HG02623 (cell line): Measurements from ENCODE around the gene POPDC2.

Experiments used
- ATAC-seq: cut with Tn5 transposase; IDR thresholded peaks from one replicate; pipeline ENCODE4 v1.9.1; 2021; ENCODE audit warnings: moderate library complexity; ENCODE audit not compliant: unreplicated experiment

The POPDC2 gene

GRCh38 chr3:119672776-119673175 is 12.4 kb upstream of the POPDC2 start:
- no peak for ATAC-seq

DNA sequence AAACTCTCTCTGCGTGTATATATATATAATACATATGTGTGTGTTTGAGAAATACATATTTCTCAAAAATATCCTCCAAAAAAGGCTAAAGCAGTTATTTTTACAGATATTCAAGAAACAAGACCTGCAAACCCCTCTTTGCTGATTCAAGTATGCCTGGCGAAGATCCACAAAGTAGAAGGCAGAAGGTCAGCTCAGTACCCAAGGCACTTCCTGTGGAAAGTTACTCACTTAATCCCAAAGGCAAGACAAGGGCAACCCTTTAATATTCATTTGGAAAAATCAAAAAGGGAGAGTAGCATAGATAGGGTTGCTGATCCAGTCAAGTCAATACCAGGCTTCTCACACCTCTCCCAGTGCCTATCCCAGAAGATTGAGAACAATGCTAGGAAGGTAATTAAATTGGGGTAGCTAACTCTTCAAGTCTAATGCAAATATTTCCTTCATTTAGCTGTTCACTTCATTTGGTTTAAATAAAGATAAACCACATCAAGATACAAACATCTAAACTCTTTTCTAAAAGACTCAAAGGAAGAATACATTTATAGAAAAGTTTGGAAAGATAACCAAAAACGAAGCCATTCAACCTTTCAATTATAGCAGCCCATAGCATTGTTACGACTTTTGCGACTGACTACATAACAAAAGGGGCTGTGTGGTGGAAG is 9.6 kb upstream of the POPDC2 start:
- ATAC-seq = no peak

- no peak for ATAC-seq
Measured at GRCh38 chr3:119665954-119666559, 5.7 kb upstream of the POPDC2 start.

- ATAC-seq = no peak
Measured at GRCh38 chr3:119664850-119665379, 4.5 kb upstream of the POPDC2 start.

GRCh38 chr3:119664370-119664769 is 4.0 kb upstream of the POPDC2 start:
- ATAC-seq = no peak

GRCh38 chr3:119663885-119664284 is 3.5 kb upstream of the POPDC2 start:
- no peak for ATAC-seq

- ATAC-seq = no peak
Measured at GRCh38 chr3:119662604-119663373, 2.4 kb upstream of the POPDC2 start.

DNA sequence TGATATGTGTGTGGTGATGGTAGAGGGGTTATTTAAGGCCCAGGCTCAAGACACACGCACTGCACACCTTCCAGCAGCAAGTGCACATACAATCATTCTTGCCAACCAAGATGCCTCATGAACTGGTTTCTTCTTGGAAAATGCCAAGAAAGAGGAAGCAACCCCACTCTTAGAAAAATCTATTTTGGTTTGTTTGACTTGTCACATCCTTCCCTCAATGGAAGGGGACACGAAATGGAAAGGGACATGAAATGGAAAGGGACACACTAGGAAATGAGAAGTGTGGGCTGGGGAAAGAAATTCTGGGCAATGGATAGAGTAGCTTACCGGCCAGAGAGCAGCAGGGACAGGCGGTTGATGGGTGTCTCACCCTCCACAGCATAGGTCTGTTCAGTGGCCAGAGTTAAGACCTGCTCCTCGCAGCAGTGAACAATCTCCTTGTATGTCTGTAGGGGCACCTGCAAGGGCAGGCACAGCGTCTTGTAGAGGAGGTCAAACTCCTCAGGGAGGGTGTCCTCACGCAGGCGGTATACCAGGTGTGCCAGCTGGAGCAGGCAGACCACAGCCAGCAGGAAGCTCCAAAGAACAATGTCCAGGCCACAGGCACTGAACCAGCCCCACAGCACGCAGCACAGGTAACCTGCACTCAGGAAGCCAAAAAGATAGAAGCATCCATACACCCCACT is 640 bp downstream of the POPDC2 start:
- no peak for ATAC-seq

DNA sequence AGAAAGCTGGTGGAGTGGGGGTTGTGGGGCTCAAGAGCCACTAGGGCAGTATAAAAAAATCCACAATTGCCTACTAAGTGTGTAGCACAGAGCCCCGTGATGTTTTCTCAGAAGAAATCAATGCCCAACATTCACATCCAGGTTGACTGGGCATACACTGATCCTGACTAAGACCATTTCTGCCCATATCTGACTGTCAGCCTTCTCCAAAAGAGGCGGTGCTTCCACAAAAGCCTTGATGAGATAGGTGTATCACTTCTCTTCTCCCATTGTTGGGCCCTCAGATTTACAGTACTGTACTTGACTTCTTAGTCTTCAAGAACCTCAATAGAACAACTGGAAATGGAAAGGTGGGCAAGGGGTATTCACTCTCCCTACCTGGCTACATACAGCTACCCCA is 1.4 kb downstream of the POPDC2 start:
- ATAC-seq = no peak

DNA sequence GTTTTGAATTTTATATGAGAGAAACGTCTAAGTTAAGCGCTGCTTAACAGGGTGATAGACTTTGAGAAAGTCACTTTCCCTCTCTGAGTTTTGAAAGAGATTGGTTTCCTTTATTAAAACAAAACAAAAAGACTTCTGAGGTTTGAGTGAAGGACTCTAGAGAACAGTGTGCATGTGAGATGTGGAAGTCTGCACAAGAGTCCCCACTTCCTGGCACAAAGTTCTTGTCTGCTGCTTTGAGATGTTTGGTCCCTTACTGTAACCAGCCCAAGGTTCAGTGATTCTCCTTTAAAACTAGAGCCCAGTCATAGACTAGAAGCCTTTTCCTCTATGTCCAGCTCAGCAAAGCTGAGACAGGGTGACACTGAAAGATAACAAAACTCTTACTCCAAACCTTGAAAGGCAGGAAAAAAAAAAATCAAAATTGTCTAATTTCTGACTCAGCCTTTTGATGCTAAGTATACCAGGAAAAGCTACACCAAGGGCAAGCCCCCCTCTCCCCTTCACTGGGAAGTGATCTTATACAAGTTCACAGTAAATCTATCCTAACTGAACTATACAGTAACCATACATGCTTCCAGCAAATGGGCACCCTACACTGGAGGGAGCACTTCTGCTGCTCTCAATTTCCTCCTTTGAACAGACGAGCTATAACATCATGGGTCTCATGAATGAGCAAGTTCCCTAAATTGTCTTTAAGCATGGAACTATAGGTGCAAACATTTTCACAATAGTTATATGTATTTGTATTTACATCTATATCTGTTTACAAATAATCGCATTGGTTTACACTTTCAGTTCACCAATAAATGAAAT is 2.3 kb downstream of the POPDC2 start:
- peak; percentile 61 for ATAC-seq

GRCh38 chr3:119653876-119654275 is 6.5 kb downstream of the POPDC2 start:
- no peak for ATAC-seq

DNA sequence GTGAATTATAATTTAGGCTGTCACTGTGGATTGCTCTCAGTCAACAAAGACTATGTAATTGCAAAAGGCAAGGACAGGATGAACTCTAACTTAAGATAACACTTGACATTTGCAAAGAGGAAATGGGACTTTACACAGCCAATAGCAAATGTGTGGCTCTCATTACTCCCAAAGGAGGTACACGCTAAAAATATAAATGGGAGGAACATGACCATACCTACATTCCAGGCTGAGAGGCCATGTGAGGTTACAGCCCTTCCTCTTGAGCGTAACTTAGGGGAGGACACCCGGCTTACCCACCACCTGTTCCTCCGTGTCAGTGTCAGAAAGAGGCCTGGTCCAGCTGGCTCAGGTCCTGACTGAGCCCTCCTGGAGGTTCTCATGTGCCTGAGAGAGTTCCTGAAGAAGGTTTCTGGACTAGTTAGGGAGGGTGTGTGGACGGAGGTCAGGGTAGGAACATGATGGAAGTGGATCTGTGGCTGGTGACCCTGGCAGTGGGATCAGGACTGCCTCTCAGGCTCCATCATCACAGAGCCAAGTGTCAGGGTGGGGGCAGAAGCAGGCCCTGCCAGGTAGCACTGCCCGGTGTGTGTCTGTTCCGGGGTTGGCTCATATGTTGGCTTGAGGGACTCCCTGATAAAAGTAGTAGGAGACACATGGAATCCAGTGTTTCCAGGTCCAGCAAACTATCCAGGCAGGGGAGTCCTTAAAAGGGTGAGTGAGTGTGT is 7.9 kb downstream of the POPDC2 start:
- ATAC-seq = no peak

DNA sequence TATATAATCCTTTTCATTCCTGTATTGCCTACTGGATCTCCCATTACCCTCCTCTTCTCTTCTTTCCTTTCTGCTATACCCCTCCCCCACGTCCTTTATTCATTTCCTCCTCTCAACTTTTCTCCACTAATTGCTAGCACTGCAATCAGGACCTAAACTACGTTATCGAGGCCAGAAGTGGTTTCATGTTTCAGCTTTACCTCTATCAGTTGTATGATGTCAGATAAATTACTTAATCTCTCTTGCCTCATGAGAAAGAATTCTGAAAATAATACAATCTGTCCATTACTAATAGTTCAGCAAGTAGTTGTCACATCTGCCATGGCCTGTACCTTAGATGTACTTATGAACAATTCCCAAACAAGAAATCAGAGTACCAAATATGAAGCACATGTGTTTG is 10.6 kb downstream of the POPDC2 start:
- no peak for ATAC-seq

DNA sequence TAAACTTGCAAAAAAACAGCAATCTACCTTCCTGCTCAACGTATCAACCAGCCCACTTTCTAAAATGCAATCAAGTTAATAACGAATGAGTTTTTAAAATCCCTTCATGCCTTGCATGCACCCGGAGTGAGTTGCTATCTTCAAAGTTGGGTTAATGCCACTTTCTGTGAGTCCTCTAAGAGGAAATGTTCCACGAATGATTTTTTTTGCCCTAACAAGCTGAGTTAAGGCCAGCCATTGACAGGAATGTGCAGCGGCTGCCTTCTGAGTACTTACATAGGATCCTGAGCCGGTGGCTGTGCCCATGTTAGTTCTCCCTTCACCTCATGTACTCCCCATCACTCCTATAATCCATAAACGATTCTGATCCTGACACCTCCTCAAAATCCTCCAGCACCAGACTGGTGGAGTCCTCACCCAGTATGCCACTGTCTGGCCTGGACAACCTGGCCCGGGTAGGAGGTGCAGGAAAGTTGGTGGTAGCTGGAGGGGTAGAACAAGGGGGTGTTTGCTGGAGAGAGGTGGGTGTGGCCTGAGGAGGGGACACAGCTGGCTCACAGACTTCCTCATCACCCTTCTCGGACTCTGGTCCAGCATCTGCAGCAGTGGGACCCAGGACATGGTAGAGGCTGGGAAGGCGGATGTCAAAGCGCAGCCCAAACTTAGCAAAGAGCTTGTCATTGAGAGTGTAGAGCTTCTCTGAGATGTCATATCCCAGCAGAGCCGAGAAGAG is 12.4 kb downstream of the POPDC2 start:
- ATAC-seq = no peak

GRCh38 chr3:119647171-119647570 is 13.2 kb downstream of the POPDC2 start:
- ATAC-seq = no peak

GRCh38 chr3:119645813-119646212 is 14.6 kb downstream of the POPDC2 start:
- ATAC-seq = no peak

GRCh38 chr3:119644481-119644880 is 15.9 kb downstream of the POPDC2 start:
- no peak for ATAC-seq

GRCh38 chr3:119643528-119643927 is 16.9 kb downstream of the POPDC2 start:
- no peak for ATAC-seq
